Activated naive CD8-positive, alpha-beta T cell treated with anti-CD3 and anti-CD28 coated beads, Interleukin-2, amount 10 ng/mL, durations not matched to agents 7 days and 5 days (primary cell): ENCODE data around the gene NHSL2. TPM values are rescaled to one million over a fixed set of nuclear protein-coding genes. Genes with fewer than 3 reads are reported as not detected.
A peak's percentile ranks its signal among the peaks of the same experiment; 100 is the strongest.

Experiments used
- ATAC-seq: fragments of 150-1000 bp; cut with Tn5 transposase; one replicate; pipeline ENCODE4 v1.10.0; 2021; ENCODE audit warnings: low read depth, moderate library complexity
- POLR2A ChIA-PET: fragments of 350-600 bp; sonication (Branson Sonifier 250); formaldehyde crosslinking; loops from one replicate; lab custom pipeline; 2021; ENCODE audit warnings: antibody characterized with exemption; lab: Charles Lee
- DNase-seq: peaks from one replicate; pipeline ENCODE4 v3.0.0; 2021
- H3K27ac Mint-ChIP-seq: one replicate; pipeline ENCODE4 v1.8.0; 2022; ENCODE audit warnings: mild to moderate bottlenecking, mixed read lengths
- H3K27me3 Mint-ChIP-seq: one replicate; pipeline ENCODE4 v1.8.0; 2022; ENCODE audit warnings: mild to moderate bottlenecking, moderate library complexity, mixed read lengths
- H3K36me3 Mint-ChIP-seq: one replicate; pipeline ENCODE4 v1.8.0; 2021; ENCODE audit warnings: mild to moderate bottlenecking, mixed read lengths
- H3K4me1 Mint-ChIP-seq: one replicate; pipeline ENCODE4 v1.8.0; 2021; ENCODE audit warnings: mixed read lengths
- H3K4me3 Mint-ChIP-seq: one replicate; pipeline ENCODE4 v1.8.0; 2022; ENCODE audit warnings: mild to moderate bottlenecking, moderate library complexity, mixed read lengths
- H3K9me3 Mint-ChIP-seq: one replicate; pipeline ENCODE4 v1.8.0; 2021; ENCODE audit warnings: mixed read lengths
- total RNA-seq, 2 experiments: library from RNA; stranded (reverse); gene quantifications; one replicate each; pipeline ENCODE4 v1.2.3, GENCODE V29; 2021

NHSL2 gene
- total RNA-seq, 2 experiments from 2014 or later = 1.6 TPM

DNA sequence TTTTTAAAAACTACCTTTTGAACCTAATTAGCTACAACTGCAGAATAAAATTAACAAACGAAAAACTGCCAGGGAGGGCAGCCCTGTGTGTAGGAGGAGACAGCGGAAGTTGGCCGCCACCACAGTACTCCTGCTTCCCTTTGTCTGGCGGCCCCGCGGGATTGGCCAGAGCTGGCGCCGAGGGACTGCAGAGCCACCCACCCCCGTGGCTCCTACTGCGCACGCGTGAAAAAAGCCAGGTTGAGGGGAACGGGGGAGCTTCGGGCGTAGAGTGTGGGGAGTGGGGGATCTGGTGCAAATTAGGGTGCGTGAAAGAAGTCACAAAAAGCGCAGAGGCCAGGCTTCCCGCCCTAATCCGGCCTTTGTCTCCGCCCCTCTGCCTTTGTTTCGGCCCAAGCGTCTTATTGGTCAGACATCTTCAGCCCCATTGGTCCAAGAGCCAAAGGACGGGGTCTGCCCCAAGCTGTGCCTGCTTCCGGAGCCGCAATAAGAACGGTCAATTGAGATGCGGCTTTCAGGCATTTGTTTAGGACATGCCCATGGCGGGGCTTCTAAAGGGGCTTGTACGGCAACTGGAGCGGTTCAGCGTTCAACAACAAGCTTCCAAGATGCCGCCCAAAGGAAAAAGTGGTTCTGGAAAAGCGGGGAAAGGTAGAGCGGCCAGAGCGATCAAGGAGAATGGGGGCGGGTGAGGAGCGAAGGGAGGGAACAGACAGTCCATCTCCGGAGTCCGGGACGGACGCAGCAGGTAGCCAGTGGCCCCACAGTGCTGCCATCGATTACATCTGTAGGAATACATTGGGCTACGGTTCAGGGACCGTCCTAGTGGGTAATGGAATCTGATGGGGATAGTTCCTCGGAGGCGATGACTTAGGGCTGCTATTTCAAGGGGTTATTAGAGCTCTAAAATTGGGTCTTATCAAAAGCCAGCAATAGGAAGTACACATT lies 270.8 kb downstream of the NHSL2 start, which contains the start of gene PIN4:
Gene PIN4, plus strand, starts transcription at position 580 of the 948 bp plus-strand sequence. Its CDS starts 29 bp downstream, at position 609.
- no peaks in the 10 kb centered on the region for H3K9me3 Mint-ChIP-seq
- H3K4me1 Mint-ChIP-seq = peaks cover 9% of the 10 kb centered on the region
- no peak within 1 kb of the TSS for H3K27ac Mint-ChIP-seq
- peak; percentile 92 for ATAC-seq
- no peak within 1 kb of the TSS for H3K4me3 Mint-ChIP-seq
- POLR2A ChIA-PET = interaction anchor here (1.4 to 2.4 kb wide), 5 partner anchors 12 to 988 kb away, joined by 3 to 13 read pairs (median 8); partner anchors contain the start of genes ERCC6L and RPS4X
- DNase-seq = peak; percentile 76
- no peaks in the 10 kb centered on the region for H3K27me3 Mint-ChIP-seq
- peaks cover 5% of the 10 kb centered on the region for H3K36me3 Mint-ChIP-seq

DNA sequence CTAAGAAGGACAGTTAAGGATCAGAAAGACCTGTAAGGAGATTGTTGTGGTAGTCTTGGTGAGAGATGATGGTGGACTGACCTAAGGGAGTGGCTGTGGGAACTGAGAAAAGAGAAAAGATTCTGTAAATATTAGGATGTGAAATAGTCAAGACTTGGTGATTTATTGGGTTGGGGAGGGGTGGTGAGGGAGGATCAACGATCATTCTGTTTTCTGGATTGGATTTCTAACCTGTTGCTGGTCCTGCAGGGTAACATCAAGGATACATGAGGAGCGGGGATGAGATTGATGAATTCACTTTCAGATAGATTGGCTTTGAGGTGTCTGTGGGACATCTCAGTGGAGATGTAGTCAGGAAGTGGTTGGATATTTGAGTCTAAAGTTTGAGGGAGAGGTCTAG lies 272.3 kb downstream of the NHSL2 start:
- H3K27ac Mint-ChIP-seq = no peak overlapping the region
- no peaks in the 10 kb centered on the region for H3K9me3 Mint-ChIP-seq
- H3K4me1 Mint-ChIP-seq = peaks cover 9% of the 10 kb centered on the region
- POLR2A ChIA-PET = no interaction called here
- no peaks in the 10 kb centered on the region for H3K27me3 Mint-ChIP-seq
- DNase-seq (no peak), ATAC-seq (no peak)
- H3K36me3 Mint-ChIP-seq = peaks cover 5% of the 10 kb centered on the region
- no peak overlapping the region for H3K4me3 Mint-ChIP-seq

DNA sequence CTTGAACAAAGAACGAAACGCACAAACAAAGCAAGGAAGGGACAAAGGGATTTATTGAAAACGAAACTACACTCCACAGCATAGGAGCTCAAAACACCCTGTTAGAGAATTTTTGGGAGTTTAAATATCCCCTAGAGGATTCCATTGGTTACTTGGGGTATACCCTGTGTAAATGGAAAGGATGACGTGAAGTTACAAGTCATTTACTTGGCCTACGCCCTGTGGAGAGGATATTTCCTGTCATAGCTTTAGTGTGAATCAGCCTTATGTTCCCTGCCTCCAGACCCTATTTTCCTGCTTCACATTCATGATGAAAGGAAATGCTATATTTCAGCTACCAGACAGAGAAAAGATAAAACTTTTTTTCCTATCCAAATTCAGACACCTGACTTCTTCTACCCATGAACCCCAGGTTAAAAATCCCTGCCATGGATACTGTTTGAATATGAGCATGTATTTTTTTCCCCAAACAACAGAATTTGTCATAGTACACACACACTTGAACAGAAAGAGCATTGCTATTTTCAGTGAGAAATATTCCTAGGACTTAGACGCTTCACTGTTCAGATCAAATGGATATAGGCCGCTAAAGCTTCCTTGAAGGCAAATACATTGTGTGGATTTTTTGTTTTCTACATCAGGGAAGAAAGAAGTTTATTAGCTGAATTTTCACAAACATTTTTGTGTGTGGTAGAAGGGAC lies 291.3 kb downstream of the NHSL2 start:
- no peaks in the 10 kb centered on the region for H3K27me3 Mint-ChIP-seq
- H3K4me1 Mint-ChIP-seq = no peaks in the 10 kb centered on the region
- H3K9me3 Mint-ChIP-seq = no peaks in the 10 kb centered on the region
- POLR2A ChIA-PET = no interaction called here
- H3K27ac Mint-ChIP-seq = no peak overlapping the region
- no peak overlapping the region for H3K4me3 Mint-ChIP-seq
- peaks cover 13% of the 10 kb centered on the region for H3K36me3 Mint-ChIP-seq
- ATAC-seq (no peak), DNase-seq (no peak)

Other genes with a start within 250 kb of the NHSL2 start
- not detected for gene CXorf49, start 192.6 kb upstream of the NHSL2 start, total RNA-seq
- gene CXorf49B, start 147.5 kb upstream of the NHSL2 start, total RNA-seq = not detected
- gene RTL5, start 221.1 kb downstream of the NHSL2 start, total RNA-seq = 1 to 10 TPM; 2.4 to 3.0 TPM